Upper lobe of left lung (tissue), 6 donors: ENCODE results near the gene CTNNBL1. TPM values are rescaled to one million over a fixed set of nuclear protein-coding genes. Genes with fewer than 3 reads are reported as not detected.

Experiments
- ATAC-seq, 2 donors: fragments of 200-7000 bp; cut with Tn5 transposase; one replicate each; pipeline ENCODE4 v1.9.1; 2022; ENCODE audit warnings: mild to moderate bottlenecking in 2 of 2, moderate library complexity in 2 of 2; ENCODE audit not compliant: low FRiP score in 2 of 2
- DNase-seq, 2 donors: peaks; one replicate each; pipeline ENCODE4 v3.0.0-alpha.2; 2019 to 2020
- H3K27ac ChIP-seq, 4 donors: fragments of 200-600 bp; sonication (generic); one replicate each; pipeline ENCODE4 v1.5.1; 2016 to 2019
- H3K27me3 ChIP-seq, 4 donors: fragments of 200-600 bp; sonication (generic); one replicate each; pipeline ENCODE4 v1.5.1; 2017 to 2019
- H3K36me3 ChIP-seq, 4 donors: fragments of 200-600 bp; sonication (generic); one replicate each; pipeline ENCODE4 v1.5.1; 2016 to 2019
- H3K4me1 ChIP-seq, 4 donors: fragments of 200-600 bp; sonication (generic); one replicate each; pipeline ENCODE4 v1.5.1; 2018 to 2019
- H3K4me3 ChIP-seq, 4 donors: fragments of 200-600 bp; sonication (generic); one replicate each; pipeline ENCODE4 v1.5.1; 2017 to 2019; ENCODE audit warnings: mild to moderate bottlenecking in 2 of 4, moderate library complexity in 1 of 4
- H3K9me3 ChIP-seq, 4 donors: fragments of 200-600 bp; sonication (generic); one replicate each; pipeline ENCODE4 v1.5.1; 2018 to 2019
- EP300 ChIP-seq, 4 donors: sonication (generic); formaldehyde crosslinking; IDR thresholded peaks; one replicate each; pipeline ENCODE4 v1.5.1; 2017; ENCODE audit warnings: antibody characterized with exemption in 4 of 4, control low read depth in 2 of 4
- POLR2A ChIP-seq, 4 donors: fragments of 450-650 bp; IDR thresholded peaks; one replicate each; pipeline ENCODE4 v1.5.1; 2016 to 2017; ENCODE audit warnings: antibody characterized with exemption in 4 of 4, mild to moderate bottlenecking in 2 of 4
- POLR2AphosphoS5 ChIP-seq, 2 donors: sonication (generic); formaldehyde crosslinking; IDR thresholded peaks; one replicate each; pipeline ENCODE4 v1.5.1; 2017; ENCODE audit warnings: antibody characterized with exemption in 2 of 2
- WGBS, 2 donors: methylation state at CpG; one replicate each; pipeline ENCODE4 v1.1.5; 2017 to 2018; 5-methylcytosine and 5-hydroxymethylcytosine counted together
- total RNA-seq, 6 donors: library from RNA; depleted of rRNA in 4 of 6; stranded (reverse); fragments of >200 nt in 4 of 6; gene quantifications; one replicate each; pipeline versions ENCODE4 v1.1.0 to v1.2.1, GENCODE V29; 2016 to 2021
- TF ChIP-seq, protein P1 (sequence below), 6 experiments: fragments of 450-650 bp in 4 of 6; fragments of 200-600 bp in 2 of 6; sonication (generic) in 2 of 6; IDR thresholded peaks; one replicate each; pipeline ENCODE4 v1.5.1; 2016 to 2019; ENCODE audit warnings: antibody characterized with exemption in 6 of 6
- donor health status: DM: no; HTN: no; CAD: no; lungs with moderate emphysema.
- donor health status: DM: no; HTN: yes; CAD: no; lungs with severe emphysema.

Gene CTNNBL1
- total RNA-seq, 6 donors from 2014 or later: 25.1 to 61.0 (median 29.1) TPM

GRCh38 chr20:37838769-37839431, 145.1 kb downstream of the CTNNBL1 start:
- Histone ChIP-seq H3K4me3 (no peak overlapping the region), H3K4me1 (peaks cover 0 to 6% (median 0%) of the 10 kb centered on the region in 4 donors), H3K9me3 (no peaks in the 10 kb centered on the region), H3K27me3 (no peaks in the 10 kb centered on the region), H3K27ac (no peak overlapping the region), H3K36me3 (peaks cover 3 to 41% (median 12%) of the 10 kb centered on the region in 4 donors)
- DNase-seq (no peak), ATAC-seq (no peak)
- TF ChIP-seq, protein P1, sequence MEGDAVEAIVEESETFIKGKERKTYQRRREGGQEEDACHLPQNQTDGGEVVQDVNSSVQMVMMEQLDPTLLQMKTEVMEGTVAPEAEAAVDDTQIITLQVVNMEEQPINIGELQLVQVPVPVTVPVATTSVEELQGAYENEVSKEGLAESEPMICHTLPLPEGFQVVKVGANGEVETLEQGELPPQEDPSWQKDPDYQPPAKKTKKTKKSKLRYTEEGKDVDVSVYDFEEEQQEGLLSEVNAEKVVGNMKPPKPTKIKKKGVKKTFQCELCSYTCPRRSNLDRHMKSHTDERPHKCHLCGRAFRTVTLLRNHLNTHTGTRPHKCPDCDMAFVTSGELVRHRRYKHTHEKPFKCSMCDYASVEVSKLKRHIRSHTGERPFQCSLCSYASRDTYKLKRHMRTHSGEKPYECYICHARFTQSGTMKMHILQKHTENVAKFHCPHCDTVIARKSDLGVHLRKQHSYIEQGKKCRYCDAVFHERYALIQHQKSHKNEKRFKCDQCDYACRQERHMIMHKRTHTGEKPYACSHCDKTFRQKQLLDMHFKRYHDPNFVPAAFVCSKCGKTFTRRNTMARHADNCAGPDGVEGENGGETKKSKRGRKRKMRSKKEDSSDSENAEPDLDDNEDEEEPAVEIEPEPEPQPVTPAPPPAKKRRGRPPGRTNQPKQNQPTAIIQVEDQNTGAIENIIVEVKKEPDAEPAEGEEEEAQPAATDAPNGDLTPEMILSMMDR (IDR thresholded peaks at IDR 0.05): no peak
- TF ChIP-seq POLR2A (IDR thresholded peaks at IDR 0.05): no peak
- no peak for TF ChIP-seq EP300 (IDR thresholded peaks at IDR 0.05)
- no peak for TF ChIP-seq POLR2AphosphoS5 (IDR thresholded peaks at IDR 0.05)
- 80 to 84% methylated on average over 6 of the region's 6 CpGs for WGBS, 2 donors

DNA sequence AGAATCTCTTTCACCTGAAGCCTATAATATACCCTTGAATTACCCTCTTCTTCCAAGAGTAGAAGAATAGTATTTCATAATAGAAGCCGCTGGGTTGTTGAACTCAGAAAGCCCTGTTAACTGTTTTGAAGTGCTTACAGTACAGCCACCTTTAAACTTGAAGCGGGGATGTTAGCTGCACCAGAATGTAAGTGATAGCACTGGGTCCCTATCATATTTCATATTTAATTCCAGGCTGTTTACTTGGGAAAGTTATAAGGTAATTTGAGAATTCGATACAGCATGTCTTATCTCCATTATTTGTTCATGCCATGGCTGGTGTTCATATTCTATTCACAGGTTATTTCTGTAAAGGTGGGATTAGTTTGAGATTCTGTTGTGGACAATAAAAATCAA, 145.6 kb downstream of the CTNNBL1 start:
- Histone ChIP-seq H3K27me3 (no peaks in the 10 kb centered on the region), H3K4me1 (peaks cover 0 to 6% (median 0%) of the 10 kb centered on the region in 4 donors), H3K36me3 (peaks cover 3 to 46% (median 12%) of the 10 kb centered on the region in 4 donors), H3K9me3 (no peaks in the 10 kb centered on the region), H3K27ac (no peak overlapping the region), H3K4me3 (no peak overlapping the region)
- 61 to 67% methylated on average over 3 of the region's 3 CpGs for WGBS, 2 donors
- DNase-seq (no peak), ATAC-seq (no peak)
- TF ChIP-seq POLR2A (IDR thresholded peaks at IDR 0.05): no peak
- TF ChIP-seq POLR2AphosphoS5 (IDR thresholded peaks at IDR 0.05): no peak
- no peak for TF ChIP-seq EP300 (IDR thresholded peaks at IDR 0.05)
- TF ChIP-seq, protein P1 (IDR thresholded peaks at IDR 0.05): no peak

DNA sequence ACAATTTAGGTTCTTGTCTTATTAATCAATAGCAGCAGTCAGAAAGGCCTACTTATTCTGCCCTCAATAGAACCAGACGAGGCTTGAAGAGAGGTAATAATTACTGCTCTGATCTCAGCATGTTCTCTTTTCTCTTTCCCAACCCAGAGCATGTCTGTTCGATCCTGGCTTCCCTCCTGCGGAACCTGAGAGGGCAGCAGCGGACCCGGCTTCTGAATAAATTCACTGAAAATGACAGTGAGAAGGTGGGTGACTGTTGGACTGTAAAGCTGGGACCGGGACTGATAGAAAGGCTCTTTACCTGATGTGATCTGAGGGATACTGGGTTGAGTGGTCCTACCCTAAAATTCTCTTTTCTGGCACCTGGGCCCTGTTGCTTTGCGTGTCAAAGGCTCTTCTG, 146.1 kb downstream of the CTNNBL1 start:
- no peak overlapping the region for H3K4me3 ChIP-seq
- no peak overlapping the region for H3K27ac ChIP-seq
- no peak for ATAC-seq
- peaks cover 0 to 6% (median 0%) of the 10 kb centered on the region in 4 donors for H3K4me1 ChIP-seq
- no peaks in the 10 kb centered on the region for H3K9me3 ChIP-seq
- TF ChIP-seq EP300 (IDR thresholded peaks at IDR 0.05) (no peak), POLR2AphosphoS5 (IDR thresholded peaks at IDR 0.05) (no peak), POLR2A (IDR thresholded peaks at IDR 0.05) (no peak)
- TF ChIP-seq, protein P1 (IDR thresholded peaks at IDR 0.05): no peak
- H3K27me3 ChIP-seq: no peaks in the 10 kb centered on the region
- H3K36me3 ChIP-seq: peaks cover 3 to 46% (median 14%) of the 10 kb centered on the region in 4 donors
- no peak for DNase-seq
- 89 to 93% methylated on average over 7 of the region's 7 CpGs for WGBS, 2 donors

DNA sequence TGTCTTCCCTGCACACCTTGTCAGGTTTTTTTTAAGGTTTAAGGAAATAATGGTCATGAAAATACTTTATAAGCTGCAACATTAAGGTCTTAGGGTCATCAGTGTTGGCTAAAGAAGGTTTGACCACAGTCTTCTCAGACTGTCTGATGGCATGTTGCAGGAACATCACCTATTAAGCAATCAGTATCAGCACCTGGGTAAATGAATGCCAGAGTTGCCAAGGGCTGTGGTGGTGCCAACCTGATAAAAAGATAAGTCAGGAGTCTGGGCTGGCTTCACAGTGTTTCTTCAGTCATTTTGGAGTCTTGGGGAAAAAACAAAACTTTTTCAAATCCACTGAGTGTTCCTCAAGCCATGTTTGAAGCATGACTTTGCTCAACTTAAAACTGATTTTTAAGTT, 147.6 kb downstream of the CTNNBL1 start:
- Histone ChIP-seq H3K9me3 (no peaks in the 10 kb centered on the region), H3K27ac (no peak overlapping the region), H3K4me1 (peaks cover 0 to 6% (median 0%) of the 10 kb centered on the region in 4 donors), H3K36me3 (peaks cover 3 to 51% (median 16%) of the 10 kb centered on the region in 4 donors), H3K4me3 (no peak overlapping the region), H3K27me3 (no peaks in the 10 kb centered on the region)
- TF ChIP-seq POLR2A (IDR thresholded peaks at IDR 0.05): no peak
- TF ChIP-seq POLR2AphosphoS5 (IDR thresholded peaks at IDR 0.05): no peak
- TF ChIP-seq, protein P1 (IDR thresholded peaks at IDR 0.05): no peak
- DNase-seq (no peak), ATAC-seq (no peak)

- no peaks in the 10 kb centered on the region for H3K27me3 ChIP-seq
- H3K27ac ChIP-seq: no peak overlapping the region
- 71 to 82% methylated on average over 6 of the region's 6 CpGs for WGBS, 2 donors
- TF ChIP-seq EP300 (IDR thresholded peaks at IDR 0.05) (no peak), POLR2AphosphoS5 (IDR thresholded peaks at IDR 0.05) (no peak), POLR2A (IDR thresholded peaks at IDR 0.05) (no peak)
- TF ChIP-seq, protein P1 (IDR thresholded peaks at IDR 0.05): no peak
- H3K4me1 ChIP-seq: peaks cover 0 to 6% (median 0%) of the 10 kb centered on the region in 4 donors
- no peak for DNase-seq
- ATAC-seq: no peak
- peaks cover 3 to 57% (median 16%) of the 10 kb centered on the region in 4 donors for H3K36me3 ChIP-seq
- no peak overlapping the region for H3K4me3 ChIP-seq
- no peaks in the 10 kb centered on the region for H3K9me3 ChIP-seq
These were observed 148.1 kb downstream of the CTNNBL1 start for GRCh38 chr20:37841971-37842370.
